Measurements from ENCODE around the gene SATL1.

SATL1 gene

DNA sequence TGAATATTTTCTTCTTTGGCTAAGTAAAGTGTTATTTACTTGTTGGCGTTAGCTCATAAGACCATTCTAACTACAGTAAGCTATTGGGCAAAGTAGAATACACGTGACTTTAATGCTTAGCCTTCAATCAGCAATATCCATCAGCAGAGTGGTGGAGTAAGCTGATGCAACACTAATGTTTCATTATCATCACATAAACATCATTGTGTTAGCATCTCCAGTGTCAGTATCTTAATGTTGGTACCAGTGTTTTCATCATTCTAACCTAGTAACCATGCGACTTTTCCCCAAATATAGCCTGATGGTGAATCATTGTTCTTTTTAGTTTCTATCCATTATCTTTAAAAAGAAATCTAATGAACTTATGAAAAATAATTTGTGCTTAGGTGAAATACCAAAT is 191.4 kb downstream of the SATL1 start:
- peaks cover 7% of the 10 kb centered on the region for H3K4me1 Mint-ChIP-seq (ENCODE audit: low read depth)
- H3K9me3 Mint-ChIP-seq (ENCODE audit: low read depth), result no peaks in the 10 kb centered on the region
- H3K36me3 Mint-ChIP-seq, result no peaks in the 10 kb centered on the region
- no peak overlapping the region for H3K27ac Mint-ChIP-seq
- H3K4me3 Mint-ChIP-seq, result no peak overlapping the region
- H3K27me3 Mint-ChIP-seq, result no peaks in the 10 kb centered on the region

DNA sequence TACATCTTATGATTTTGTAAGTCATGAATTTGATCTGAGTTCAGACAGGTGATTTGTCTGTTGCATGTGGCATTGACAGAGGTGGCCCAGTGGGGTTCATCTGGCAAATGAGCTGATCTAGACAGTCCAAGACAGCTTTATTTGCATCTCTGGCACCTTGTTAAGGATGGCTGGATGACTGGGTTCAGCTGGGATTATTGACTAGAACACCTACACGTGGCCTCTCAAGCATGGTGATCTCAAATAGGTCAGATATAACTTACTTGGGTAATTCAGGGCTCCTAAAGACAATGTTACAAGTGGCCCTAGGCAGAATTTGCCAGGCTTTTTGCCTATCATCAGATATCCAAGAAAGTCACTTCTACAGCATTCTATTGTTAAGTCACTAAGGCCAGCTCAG is 192.0 kb downstream of the SATL1 start:
- Mint-ChIP-seq H3K9me3 (ENCODE audit: low read depth) (no peaks in the 10 kb centered on the region), H3K36me3 (no peaks in the 10 kb centered on the region)

More for the DNA sequence above, 192.0 kb downstream of the SATL1 start:
- no peak overlapping the region for H3K4me3 Mint-ChIP-seq
- H3K4me1 Mint-ChIP-seq (ENCODE audit: low read depth), result peaks cover 7% of the 10 kb centered on the region
- H3K27me3 Mint-ChIP-seq, result no peaks in the 10 kb centered on the region
- no peak overlapping the region for H3K27ac Mint-ChIP-seq
